Measurements from ENCODE around the gene PTPRT. TPM values are rescaled to one million over a fixed set of nuclear protein-coding genes. Genes with fewer than 3 reads are reported as not detected.

PTPRT gene
- polyA plus RNA-seq, 1 of the 3 experiments (the other 2 are of a cell fraction) = not detected

- H3K4me2 ChIP-seq = no peak overlapping the region
- no peak overlapping the region for H2AFZ ChIP-seq (ENCODE audit: low read depth)
- no peak overlapping the region for H3K4me3 ChIP-seq (ENCODE audit: low read depth in 2 of 2, low read length in 1 of 2)
- H3K79me2 ChIP-seq (ENCODE audit: insufficient read depth) = no peaks in the 10 kb centered on the region
- H3K9ac ChIP-seq = no peak overlapping the region
- no peaks in the 10 kb centered on the region for H3F3A ChIP-seq (replicated peaks; ENCODE audit: insufficient read depth)
- no peak for DNase-seq
- H4K20me1 ChIP-seq (ENCODE audit: insufficient read depth) = no peaks in the 10 kb centered on the region
- ChIA-PET CTCF (no interaction called here), POLR2A (no interaction called here)
- H3K4me1 ChIP-seq (ENCODE audit: control insufficient read depth in 1 of 2, insufficient read depth in 2 of 2, low read depth in 1 of 2, low read length in 1 of 2) = no peaks in the 10 kb centered on the region
- no peaks in the 10 kb centered on the region for H3K9me3 ChIP-seq
- H3K36me3 ChIP-seq (replicated peaks in 1 of 2; ENCODE audit: control insufficient read depth in 1 of 2, insufficient read depth in 2 of 2, low read length in 1 of 2) = no peaks in the 10 kb centered on the region
- TF ChIP-seq TEAD4 (IDR thresholded peaks at IDR 0.05; ENCODE audit: borderline replicate concordance, insufficient read depth) (no peak), MAX (IDR thresholded peaks at IDR 0.05; ENCODE audit: low read depth) (no peak), NFIC (IDR thresholded peaks at IDR 0.05; ENCODE audit: borderline replicate concordance) (no peak), POLR2AphosphoS5 (IDR thresholded peaks at IDR 0.05; ENCODE audit: low read depth, low read length) (no peak), FOXJ3 (CRISPR knock-in tag; IDR thresholded peaks at IDR 0.05) (no peak), YY1 (IDR thresholded peaks at IDR 0.05; ENCODE audit: low read depth) (no peak), GATA2 (CRISPR knock-in tag; IDR thresholded peaks at IDR 0.05) (no peak), FOSL2 (IDR thresholded peaks at IDR 0.05; ENCODE audit: borderline replicate concordance, low read depth) (no peak), MXI1 (IDR thresholded peaks at IDR 0.05; ENCODE audit: low read depth, low read length) (no peak), FOXM1 (IDR thresholded peaks at IDR 0.05; ENCODE audit: low read depth) (no peak), RAD21 (IDR thresholded peaks at IDR 0.05; ENCODE audit: low read length) (no peak), ELF1 (IDR thresholded peaks at IDR 0.05) (no peak), MEF2A (IDR thresholded peaks at IDR 0.05; ENCODE audit: borderline replicate concordance, low read depth) (no peak), ZBTB33 (IDR thresholded peaks at IDR 0.05; ENCODE audit: borderline replicate concordance, low read depth) (no peak), GABPA (IDR thresholded peaks at IDR 0.05; ENCODE audit: low read depth) (no peak), TAF1 (IDR thresholded peaks at IDR 0.05; ENCODE audit: borderline replicate concordance, low read depth, low read length) (no peak)
- no peak overlapping the region for H3K27ac ChIP-seq (ENCODE audit: low read depth in 2 of 2, low read length in 1 of 2)
- H3K9me2 ChIP-seq = no peaks in the 10 kb centered on the region
- WGBS (ENCODE audit: low lambda C conversion rate) = 38% methylated on average over 8 of the region's 8 CpGs
- H3K27me3 ChIP-seq (ENCODE audit: insufficient read depth) = no peaks in the 10 kb centered on the region
These were observed 759.8 kb downstream of the PTPRT start for GRCh38 chr20:42429761-42430458.

- H3F3A ChIP-seq (replicated peaks; ENCODE audit: insufficient read depth) = no peaks in the 10 kb centered on the region
- H3K4me3 ChIP-seq (ENCODE audit: low read depth in 2 of 2, low read length in 1 of 2) = no peak overlapping the region
- H3K36me3 ChIP-seq (replicated peaks in 1 of 2; ENCODE audit: control insufficient read depth in 1 of 2, insufficient read depth in 2 of 2, low read length in 1 of 2) = no peaks in the 10 kb centered on the region
- POLR2A ChIA-PET = no interaction called here
- no peaks in the 10 kb centered on the region for H3K9me2 ChIP-seq
- no peak overlapping the region for H3K27ac ChIP-seq (ENCODE audit: low read depth in 2 of 2, low read length in 1 of 2)
- no peak overlapping the region for H2AFZ ChIP-seq (ENCODE audit: low read depth)
- no peak overlapping the region for H3K9ac ChIP-seq
- 27% methylated on average over 13 of the region's 15 CpGs for WGBS (ENCODE audit: low lambda C conversion rate)
- no peak overlapping the region for H3K4me2 ChIP-seq
- no peaks in the 10 kb centered on the region for H3K9me3 ChIP-seq
- no peaks in the 10 kb centered on the region for H4K20me1 ChIP-seq (ENCODE audit: insufficient read depth)
- H3K4me1 ChIP-seq (ENCODE audit: control insufficient read depth in 1 of 2, insufficient read depth in 2 of 2, low read depth in 1 of 2, low read length in 1 of 2) = no peaks in the 10 kb centered on the region; a peak in 1 of 4 replicates
- no peaks in the 10 kb centered on the region for H3K27me3 ChIP-seq (ENCODE audit: insufficient read depth)
- DNase-seq = no peak
- TF ChIP-seq IRF3 (IDR thresholded peaks at IDR 0.05; ENCODE audit: low read depth, low read length) = no peak
- no peak for TF ChIP-seq REST (IDR thresholded peaks at IDR 0.05; ENCODE audit: low read depth, low read length)
- TF ChIP-seq TEAD4 (IDR thresholded peaks at IDR 0.05; ENCODE audit: borderline replicate concordance, insufficient read depth) = no peak
- TF ChIP-seq RXRA (IDR thresholded peaks at IDR 0.05; ENCODE audit: borderline replicate concordance, low read depth) = no peak
- no peaks in the 10 kb centered on the region for H3K79me2 ChIP-seq (ENCODE audit: insufficient read depth)
- CTCF ChIA-PET = no interaction called here
These were observed 769.7 kb downstream of the PTPRT start for GRCh38 chr20:42419814-42420532.

Measured in SK-N-SH (cell line).